HEK293 (cell line): Measurements from ENCODE around the gene PKN1.

ENCODE experiments used
- CTCF ChIA-PET: fragments of 350-600 bp; formaldehyde crosslinking; extraction: SDS; loops from one replicate; lab custom pipeline; 2021; ENCODE audit warnings: antibody characterized with exemption; lab: Yijun Ruan, JAX
- POLR2A ChIA-PET: fragments of 300-600 bp; formaldehyde crosslinking; extraction: SDS; loops from one replicate; lab custom pipeline; 2020; ENCODE audit warnings: antibody characterized with exemption, inconsistent platforms; lab: Yijun Ruan, JAX
- H3K27ac ChIP-seq: fragments of 200-500 bp; sonication (Bioruptor generic); 2 replicates; pipeline ENCODE4 v1.5.1; 2014; ENCODE audit warnings: low read depth, low read length, control low read depth, inconsistent platforms; ENCODE audit errors: extremely low read depth
- H3K36me3 ChIP-seq, 2 experiments: fragments of 200-500 bp in 1 of 2; sonication (Bioruptor generic) in 1 of 2; 1 replicate in 1 of 2; 2 replicates in 1 of 2; pipeline ENCODE4 v1.5.1; 2014 to 2017; ENCODE audit warnings: inconsistent platforms in 2 of 2, low read length in 2 of 2; ENCODE audit not compliant: control insufficient read depth in 2 of 2, insufficient read depth in 1 of 2
- H3K4me1 ChIP-seq: fragments of 200-500 bp; sonication (Bioruptor generic); 2 replicates; pipeline ENCODE4 v1.5.1; 2014; ENCODE audit warnings: mild to moderate bottlenecking, low read length, inconsistent platforms; ENCODE audit not compliant: control insufficient read depth, insufficient read depth
- H3K4me3 ChIP-seq: 2 replicates; pipeline ENCODE4 v1.5.1; 2011; ENCODE audit warnings: low read depth, mild to moderate bottlenecking, control low read depth, low read length, moderate library complexity
- H3K9me3 ChIP-seq: fragments of 200-500 bp; sonication (Bioruptor generic); 2 replicates; pipeline ENCODE4 v1.5.1; 2014; ENCODE audit warnings: low read depth, low read length, inconsistent platforms; ENCODE audit not compliant: control insufficient read depth, insufficient read depth
- GLI4 ChIP-seq: fragments of 450-650 bp; formaldehyde crosslinking; IDR thresholded peaks from 2 replicates; pipeline ENCODE4 v1.5.1; 2016; ENCODE audit warnings: missing biosample characterization, missing genetic modification characterization
- IKZF3 ChIP-seq: fragments of 450-650 bp; IDR thresholded peaks from 2 replicates; pipeline ENCODE4 v1.5.0; 2018; ENCODE audit warnings: missing biosample characterization, mild to moderate bottlenecking, missing genetic modification characterization, moderate library complexity
- KLF1 ChIP-seq: fragments of 450-650 bp; formaldehyde crosslinking; IDR thresholded peaks from 2 replicates; pipeline ENCODE4 v1.5.1; 2016; ENCODE audit warnings: missing biosample characterization, missing genetic modification characterization
- SP2 ChIP-seq: fragments of 450-650 bp; formaldehyde crosslinking; IDR thresholded peaks from 2 replicates; pipeline ENCODE4 v1.5.1; 2016; ENCODE audit warnings: missing biosample characterization, missing genetic modification characterization
- SP7 ChIP-seq: fragments of 450-650 bp; formaldehyde crosslinking; IDR thresholded peaks from 2 replicates; pipeline ENCODE4 v1.5.1; 2016; ENCODE audit warnings: missing biosample characterization, missing genetic modification characterization
- ZBTB20 ChIP-seq: fragments of 450-650 bp; formaldehyde crosslinking; IDR thresholded peaks from 2 replicates; pipeline ENCODE4 v1.5.1; 2016; ENCODE audit warnings: missing biosample characterization, missing genetic modification characterization
- ZNF19 ChIP-seq: fragments of 450-650 bp; formaldehyde crosslinking; IDR thresholded peaks from 2 replicates; pipeline ENCODE4; 2016; ENCODE audit warnings: missing biosample characterization, missing genetic modification characterization, low read depth
- ZNF202 ChIP-seq: fragments of 450-650 bp; formaldehyde crosslinking; IDR thresholded peaks from 2 replicates; pipeline ENCODE4 v1.5.1; 2016; ENCODE audit warnings: missing biosample characterization, missing genetic modification characterization, borderline replicate concordance
- ZNF473 ChIP-seq: fragments of 450-650 bp; formaldehyde crosslinking; IDR thresholded peaks from 2 replicates; pipeline ENCODE4 v1.5.1; 2017; ENCODE audit warnings: missing biosample characterization, missing genetic modification characterization
- ZNF48 ChIP-seq: fragments of 450-650 bp; formaldehyde crosslinking; IDR thresholded peaks from 2 replicates; pipeline ENCODE4 v1.5.1; 2016; ENCODE audit warnings: missing biosample characterization, missing genetic modification characterization
- ZNF501 ChIP-seq: fragments of 450-650 bp; formaldehyde crosslinking; IDR thresholded peaks from 2 replicates; pipeline ENCODE4 v1.5.1; 2016; ENCODE audit warnings: missing biosample characterization, missing genetic modification characterization
- ZNF776 ChIP-seq: fragments of 450-650 bp; formaldehyde crosslinking; IDR thresholded peaks from 2 replicates; pipeline ENCODE4 v1.5.0; 2017; ENCODE audit warnings: missing biosample characterization, missing genetic modification characterization, borderline replicate concordance
- ZNF785 ChIP-seq: fragments of 450-650 bp; formaldehyde crosslinking; IDR thresholded peaks from 2 replicates; pipeline ENCODE4 v1.5.1; 2016; ENCODE audit warnings: missing biosample characterization, missing genetic modification characterization
- ZNF837 ChIP-seq: fragments of 450-650 bp; formaldehyde crosslinking; IDR thresholded peaks from 2 replicates; pipeline ENCODE4 v1.5.1; 2016; ENCODE audit warnings: missing biosample characterization, missing genetic modification characterization
- ZSCAN16 ChIP-seq: fragments of 450-650 bp; formaldehyde crosslinking; IDR thresholded peaks from 2 replicates; pipeline ENCODE4 v1.5.1; 2016; ENCODE audit warnings: missing biosample characterization, missing genetic modification characterization
- TF ChIP-seq, protein P1 (sequence below): fragments of 450-650 bp; formaldehyde crosslinking; IDR thresholded peaks from 2 replicates; pipeline ENCODE4 v1.5.1; 2016; ENCODE audit warnings: missing biosample characterization, missing genetic modification characterization
- TF ChIP-seq, protein P2 (sequence below): fragments of 450-650 bp; IDR thresholded peaks from 2 replicates; pipeline ENCODE4 v1.5.1; 2018; ENCODE audit warnings: missing biosample characterization, mild to moderate bottlenecking, missing genetic modification characterization
- TF ChIP-seq, protein P3 (sequence below): fragments of 450-650 bp; formaldehyde crosslinking; IDR thresholded peaks from 2 replicates; pipeline ENCODE4 v1.5.1; 2016; ENCODE audit warnings: missing biosample characterization, missing genetic modification characterization
- TF ChIP-seq, protein P4 (sequence below): fragments of 450-650 bp; formaldehyde crosslinking; IDR thresholded peaks from 2 replicates; pipeline ENCODE4 v1.5.1; 2016; ENCODE audit warnings: missing biosample characterization, missing genetic modification characterization

Gene PKN1

DNA sequence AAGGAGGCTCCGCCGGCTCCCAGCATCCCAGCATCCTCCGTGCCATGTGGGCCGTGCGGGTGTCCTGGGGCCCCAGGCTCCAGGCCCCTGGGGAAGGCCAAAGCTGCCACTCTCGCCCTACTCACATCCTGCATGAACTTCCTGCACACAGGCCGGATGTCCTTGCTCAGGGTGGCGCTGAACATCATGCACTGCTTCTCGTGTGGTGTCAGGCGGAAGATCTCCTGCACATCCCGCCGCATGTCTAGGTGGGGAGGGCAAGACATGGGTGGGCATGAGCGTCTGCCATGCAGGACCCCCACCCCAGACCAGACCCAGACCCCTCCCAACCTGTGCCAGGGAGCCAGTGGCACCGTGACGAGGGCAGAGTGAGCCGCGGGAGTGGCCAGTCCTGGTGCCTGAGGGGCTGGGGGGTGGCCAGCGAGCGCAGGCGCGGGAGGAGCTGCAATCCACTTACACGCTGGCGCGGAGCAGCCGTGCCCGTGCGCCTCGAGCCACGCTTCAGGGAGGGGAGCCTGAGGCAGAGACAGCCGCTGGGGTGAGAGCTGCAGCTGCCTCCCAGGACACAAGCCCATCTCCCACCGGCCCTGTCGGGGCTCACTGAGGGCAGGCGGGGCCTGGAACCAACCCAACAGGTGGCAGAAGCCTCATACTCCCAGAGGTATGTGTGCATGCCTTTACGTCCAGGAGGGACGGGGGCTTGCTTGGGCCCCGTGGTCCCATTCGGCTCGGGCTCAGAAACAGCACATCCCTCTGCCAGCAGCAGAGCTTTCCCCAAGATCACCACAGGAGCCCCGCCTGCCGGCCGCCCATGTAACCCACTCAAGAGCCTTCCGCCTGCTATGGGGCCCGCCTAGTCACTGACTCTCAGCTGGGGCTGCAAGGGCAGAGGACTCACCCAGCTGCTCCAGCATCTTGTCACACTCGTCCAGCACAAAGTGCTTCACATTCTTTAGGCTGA lies 22.7 kb upstream of the PKN1 start (continued):
- TF ChIP-seq, protein P1, sequence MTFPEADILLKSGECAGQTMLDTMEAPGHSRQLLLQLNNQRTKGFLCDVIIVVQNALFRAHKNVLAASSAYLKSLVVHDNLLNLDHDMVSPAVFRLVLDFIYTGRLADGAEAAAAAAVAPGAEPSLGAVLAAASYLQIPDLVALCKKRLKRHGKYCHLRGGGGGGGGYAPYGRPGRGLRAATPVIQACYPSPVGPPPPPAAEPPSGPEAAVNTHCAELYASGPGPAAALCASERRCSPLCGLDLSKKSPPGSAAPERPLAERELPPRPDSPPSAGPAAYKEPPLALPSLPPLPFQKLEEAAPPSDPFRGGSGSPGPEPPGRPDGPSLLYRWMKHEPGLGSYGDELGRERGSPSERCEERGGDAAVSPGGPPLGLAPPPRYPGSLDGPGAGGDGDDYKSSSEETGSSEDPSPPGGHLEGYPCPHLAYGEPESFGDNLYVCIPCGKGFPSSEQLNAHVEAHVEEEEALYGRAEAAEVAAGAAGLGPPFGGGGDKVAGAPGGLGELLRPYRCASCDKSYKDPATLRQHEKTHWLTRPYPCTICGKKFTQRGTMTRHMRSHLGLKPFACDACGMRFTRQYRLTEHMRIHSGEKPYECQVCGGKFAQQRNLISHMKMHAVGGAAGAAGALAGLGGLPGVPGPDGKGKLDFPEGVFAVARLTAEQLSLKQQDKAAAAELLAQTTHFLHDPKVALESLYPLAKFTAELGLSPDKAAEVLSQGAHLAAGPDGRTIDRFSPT (tag by site-specific recombination) = 0 out of 2 replicates have a peak, but pooled peaks have one; percentile 14
- TF ChIP-seq SP2 (tag by site-specific recombination) (no peak), SP7 (tag by site-specific recombination) (no peak)

DNA sequence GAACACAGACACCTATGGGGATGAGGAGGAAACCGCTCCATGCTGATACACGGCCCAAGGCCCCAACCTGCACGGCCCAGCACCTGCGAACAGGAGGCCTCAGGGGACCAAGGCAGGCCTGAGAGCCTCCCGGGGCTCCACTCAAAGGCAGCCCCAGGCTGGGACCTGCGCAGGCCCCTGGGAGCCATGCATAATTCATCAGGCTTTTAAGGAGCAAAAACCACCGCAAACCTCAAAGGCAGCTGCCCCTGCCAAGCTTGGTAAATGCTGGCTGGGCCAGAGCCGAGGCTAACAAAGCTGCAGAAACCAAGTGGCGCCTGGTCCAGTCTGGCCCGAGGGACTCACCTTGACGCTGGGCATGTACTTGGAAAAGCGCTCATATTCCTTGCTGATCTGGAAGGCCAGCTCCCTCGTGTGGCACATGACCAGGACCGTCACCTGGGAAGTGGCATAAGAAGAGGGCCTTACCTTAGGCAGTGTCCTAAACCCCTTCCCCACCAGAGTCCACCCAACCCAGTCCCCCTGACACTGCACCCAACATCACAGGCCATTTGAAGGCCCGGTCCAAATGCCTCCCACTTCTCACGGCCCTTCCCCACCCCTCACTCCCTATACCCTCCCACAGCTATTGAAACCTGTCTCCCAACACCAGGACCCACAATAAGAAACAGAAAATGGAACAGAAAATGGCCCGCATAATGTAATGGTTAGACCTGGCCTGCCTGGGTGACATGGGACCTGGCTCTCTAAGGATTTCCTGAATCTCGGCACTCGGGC lies 21.8 kb upstream of the PKN1 start:
- TF ChIP-seq ZNF776 (tag by site-specific recombination) (no peak), ZBTB20 (no peak), KLF1 (tag by site-specific recombination) (no peak), ZNF48 (tag by site-specific recombination) (no peak), ZNF501 (tag by site-specific recombination) (no peak), ZNF785 (tag by site-specific recombination) (no peak), GLI4 (tag by site-specific recombination) (no peak), ZSCAN16 (no peak), ZNF202 (tag by site-specific recombination) (no peak), ZNF19 (tag by site-specific recombination) (no peak), IKZF3 (tag by site-specific recombination) (no peak), ZNF837 (tag by site-specific recombination) (no peak), ZNF473 (no peak)
- TF ChIP-seq, protein P2, sequence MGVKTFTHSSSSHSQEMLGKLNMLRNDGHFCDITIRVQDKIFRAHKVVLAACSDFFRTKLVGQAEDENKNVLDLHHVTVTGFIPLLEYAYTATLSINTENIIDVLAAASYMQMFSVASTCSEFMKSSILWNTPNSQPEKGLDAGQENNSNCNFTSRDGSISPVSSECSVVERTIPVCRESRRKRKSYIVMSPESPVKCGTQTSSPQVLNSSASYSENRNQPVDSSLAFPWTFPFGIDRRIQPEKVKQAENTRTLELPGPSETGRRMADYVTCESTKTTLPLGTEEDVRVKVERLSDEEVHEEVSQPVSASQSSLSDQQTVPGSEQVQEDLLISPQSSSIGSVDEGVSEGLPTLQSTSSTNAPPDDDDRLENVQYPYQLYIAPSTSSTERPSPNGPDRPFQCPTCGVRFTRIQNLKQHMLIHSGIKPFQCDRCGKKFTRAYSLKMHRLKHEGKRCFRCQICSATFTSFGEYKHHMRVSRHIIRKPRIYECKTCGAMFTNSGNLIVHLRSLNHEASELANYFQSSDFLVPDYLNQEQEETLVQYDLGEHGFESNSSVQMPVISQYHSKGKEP (tag by site-specific recombination) = no peak
- TF ChIP-seq, protein P3, sequence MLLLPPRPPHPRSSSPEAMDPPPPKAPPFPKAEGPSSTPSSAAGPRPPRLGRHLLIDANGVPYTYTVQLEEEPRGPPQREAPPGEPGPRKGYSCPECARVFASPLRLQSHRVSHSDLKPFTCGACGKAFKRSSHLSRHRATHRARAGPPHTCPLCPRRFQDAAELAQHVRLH (tag by site-specific recombination) = no peak
- TF ChIP-seq, protein P4, sequence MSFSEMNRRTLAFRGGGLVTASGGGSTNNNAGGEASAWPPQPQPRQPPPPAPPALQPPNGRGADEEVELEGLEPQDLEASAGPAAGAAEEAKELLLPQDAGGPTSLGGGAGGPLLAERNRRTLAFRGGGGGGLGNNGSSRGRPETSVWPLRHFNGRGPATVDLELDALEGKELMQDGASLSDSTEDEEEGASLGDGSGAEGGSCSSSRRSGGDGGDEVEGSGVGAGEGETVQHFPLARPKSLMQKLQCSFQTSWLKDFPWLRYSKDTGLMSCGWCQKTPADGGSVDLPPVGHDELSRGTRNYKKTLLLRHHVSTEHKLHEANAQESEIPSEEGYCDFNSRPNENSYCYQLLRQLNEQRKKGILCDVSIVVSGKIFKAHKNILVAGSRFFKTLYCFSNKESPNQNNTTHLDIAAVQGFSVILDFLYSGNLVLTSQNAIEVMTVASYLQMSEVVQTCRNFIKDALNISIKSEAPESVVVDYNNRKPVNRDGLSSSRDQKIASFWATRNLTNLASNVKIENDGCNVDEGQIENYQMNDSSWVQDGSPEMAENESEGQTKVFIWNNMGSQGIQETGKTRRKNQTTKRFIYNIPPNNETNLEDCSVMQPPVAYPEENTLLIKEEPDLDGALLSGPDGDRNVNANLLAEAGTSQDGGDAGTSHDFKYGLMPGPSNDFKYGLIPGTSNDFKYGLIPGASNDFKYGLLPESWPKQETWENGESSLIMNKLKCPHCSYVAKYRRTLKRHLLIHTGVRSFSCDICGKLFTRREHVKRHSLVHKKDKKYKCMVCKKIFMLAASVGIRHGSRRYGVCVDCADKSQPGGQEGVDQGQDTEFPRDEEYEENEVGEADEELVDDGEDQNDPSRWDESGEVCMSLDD (tag by site-specific recombination) = no peak
- POLR2A ChIA-PET = interaction anchor here (0.6 kb wide), 1 partner anchor 12 kb away, joined by 7 read pairs; no protein-coding TSS in a partner anchor
- peaks cover 33 to 88% of the 10 kb centered on the region in 2 experiments for H3K36me3 ChIP-seq
- H3K27ac ChIP-seq = no peak overlapping the region
- no peak overlapping the region for H3K4me3 ChIP-seq
- H3K4me1 ChIP-seq = peaks cover 9% of the 10 kb centered on the region
- no peaks in the 10 kb centered on the region for H3K9me3 ChIP-seq
- CTCF ChIA-PET = no interaction called here
